OCI-LY7 (cell line): ENCODE measurements around the gene SLC4A11. TPM values are rescaled to one million over a fixed set of nuclear protein-coding genes. Genes with fewer than 3 reads are reported as not detected.
A peak's percentile ranks its signal among the peaks of the same experiment; 100 is the strongest.

Source experiments
- BruUV-seq: library from RNA; stranded (reverse); fragments of 400-500 nt; replicated peaks from 2 replicates; lab custom pipeline; 2021; lab: Mats Ljungman, UMichigan
- CTCF ChIA-PET: fragments of 300-600 bp; sonication (Branson Sonifier 250); formaldehyde crosslinking; loops from one replicate; lab custom pipeline; 2022; ENCODE audit warnings: antibody characterized with exemption; ENCODE audit not compliant: unreplicated experiment; lab: Charles Lee
- POLR2A ChIA-PET: fragments of 300-600 bp; sonication (Branson Sonifier 250); formaldehyde crosslinking; loops from one replicate; lab custom pipeline; 2022; ENCODE audit warnings: antibody characterized with exemption; lab: Charles Lee
- DNase-seq: peaks from one replicate; pipeline ENCODE4 v3.0.0-alpha.2; 2015; ENCODE audit warnings: low spot score
- H2AFZ ChIP-seq: fragments of 200-600 bp; sonication (generic), shearing (Covaris generic); 2 replicates; pipeline ENCODE4 v1.6.1; 2014; ENCODE audit warnings: mild to moderate bottlenecking, antibody characterized with exemption, low read length, moderate library complexity
- H3K27ac ChIP-seq: fragments of 200-600 bp; sonication (generic); 2 replicates; pipeline ENCODE4 v1.5.1; 2014; ENCODE audit warnings: mixed run types, low read depth, mild to moderate bottlenecking, moderate library complexity, low read length, inconsistent platforms; ENCODE audit not compliant: poor library complexity, severe bottlenecking
- H3K36me3 ChIP-seq: fragments of 200-600 bp; sonication (generic); 2 replicates; pipeline ENCODE4 v1.6.1; 2014; ENCODE audit warnings: mild to moderate bottlenecking, antibody characterized with exemption, low read length, moderate library complexity, mixed read lengths; ENCODE audit not compliant: insufficient read depth
- H3K4me1 ChIP-seq: fragments of 200-600 bp; sonication (generic); 2 replicates; pipeline ENCODE4 v1.5.1; 2014; ENCODE audit warnings: mild to moderate bottlenecking, low read length; ENCODE audit not compliant: insufficient read depth, poor library complexity, severe bottlenecking
- H3K4me2 ChIP-seq: fragments of 200-600 bp; sonication (generic); 2 replicates; pipeline ENCODE4 v1.6.1; 2014; ENCODE audit warnings: mild to moderate bottlenecking, low read length
- H3K4me3 ChIP-seq: fragments of 200-600 bp; sonication (generic); 2 replicates; pipeline ENCODE4 v1.5.1; 2014; ENCODE audit warnings: mild to moderate bottlenecking, low read depth, low read length; ENCODE audit not compliant: poor library complexity, severe bottlenecking
- H3K79me2 ChIP-seq: fragments of 200-600 bp; sonication (generic); 2 replicates; pipeline ENCODE4 v1.6.1; 2016; ENCODE audit warnings: low read depth, mild to moderate bottlenecking, low read length, moderate library complexity, mixed read lengths; ENCODE audit not compliant: insufficient read depth
- H3K9me2 ChIP-seq: fragments of 200-600 bp; sonication (generic); 2 replicates; pipeline ENCODE4 v1.6.1; 2016; ENCODE audit warnings: mild to moderate bottlenecking, low read length, mixed read lengths; ENCODE audit not compliant: insufficient read depth
- H3K9me3 ChIP-seq: fragments of 200-600 bp; sonication (generic); 2 replicates; pipeline ENCODE4 v1.6.1; 2014; ENCODE audit warnings: mild to moderate bottlenecking, mixed run types, low read length, mixed read lengths
- H4K20me1 ChIP-seq: fragments of 200-600 bp; sonication (generic); 2 replicates; pipeline ENCODE4 v1.6.1; 2014; ENCODE audit warnings: mild to moderate bottlenecking, antibody characterized with exemption, low read length, moderate library complexity, mixed read lengths; ENCODE audit not compliant: insufficient read depth
- EZH2phosphoT487 ChIP-seq: fragments of 200-600 bp; sonication (generic); IDR thresholded peaks from 2 replicates; pipeline ENCODE4 v1.6.1; 2018; ENCODE audit warnings: low read depth, borderline replicate concordance, mild to moderate bottlenecking, mixed run types, antibody characterized with exemption, low read length, moderate library complexity, mixed read lengths
- intact Hi-C: fragments of 100-400 bp; cut with micrococcal nuclease; formaldehyde crosslinking; loops from one replicate; pipeline ENCODE4 v1.10.0; 2022; ENCODE audit not compliant: unreplicated experiment
- total RNA-seq, 2 experiments: library from RNA; depleted of rRNA in 1 of 2; stranded (reverse); fragments of >200 nt in 1 of 2; shearing (Covaris generic) in 1 of 2; gene quantifications; 2 replicates each; pipeline ENCODE4 v1.2.3, GENCODE V29; 2014 to 2022
- TF ChIP-seq, protein P1 (sequence below): fragments of 200-600 bp; sonication (generic); conservative IDR thresholded peaks from 2 replicates; pipeline ENCODE4 v1.5.1; 2014; ENCODE audit warnings: mild to moderate bottlenecking, antibody characterized with exemption, low read length, moderate library complexity, mixed read lengths

Gene SLC4A11
- total RNA-seq, 2 experiments from 2014 or later = 4.4 to 26.9 TPM

DNA sequence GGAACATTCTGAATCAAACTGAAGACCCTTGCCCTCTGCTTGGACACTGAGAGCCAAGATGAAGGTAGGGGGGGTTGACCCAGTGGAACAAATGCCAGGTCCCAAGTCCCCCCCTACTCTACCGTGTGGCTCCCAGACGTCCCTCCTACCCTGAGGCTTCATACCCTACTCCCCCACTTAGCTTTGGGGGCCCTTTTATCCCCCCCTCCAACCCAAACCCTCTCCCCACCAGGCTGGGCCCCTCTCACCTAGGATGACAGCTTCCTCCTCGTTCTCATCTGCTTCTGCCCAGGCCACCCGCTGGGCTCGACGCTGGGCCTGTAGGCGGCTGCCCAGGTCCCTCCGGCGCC is 36.0 kb downstream of the SLC4A11 start:
- no peaks in the 10 kb centered on the region for H3K9me3 ChIP-seq
- H4K20me1 ChIP-seq = no peaks in the 10 kb centered on the region
- H3K79me2 ChIP-seq = peaks cover 18% of the 10 kb centered on the region; the same call in 1 of the 2 replicates
- intact Hi-C loops = loop anchor here (5.0 to 10.0 kb wide), 2 partner anchors 46 to 548 kb away; partner anchors contain the start of genes FASTKD5, NOP56 and UBOX5
- H3K36me3 ChIP-seq = peaks cover 35% of the 10 kb centered on the region
- TF ChIP-seq EZH2phosphoT487 = no peak
- TF ChIP-seq, protein P1, sequence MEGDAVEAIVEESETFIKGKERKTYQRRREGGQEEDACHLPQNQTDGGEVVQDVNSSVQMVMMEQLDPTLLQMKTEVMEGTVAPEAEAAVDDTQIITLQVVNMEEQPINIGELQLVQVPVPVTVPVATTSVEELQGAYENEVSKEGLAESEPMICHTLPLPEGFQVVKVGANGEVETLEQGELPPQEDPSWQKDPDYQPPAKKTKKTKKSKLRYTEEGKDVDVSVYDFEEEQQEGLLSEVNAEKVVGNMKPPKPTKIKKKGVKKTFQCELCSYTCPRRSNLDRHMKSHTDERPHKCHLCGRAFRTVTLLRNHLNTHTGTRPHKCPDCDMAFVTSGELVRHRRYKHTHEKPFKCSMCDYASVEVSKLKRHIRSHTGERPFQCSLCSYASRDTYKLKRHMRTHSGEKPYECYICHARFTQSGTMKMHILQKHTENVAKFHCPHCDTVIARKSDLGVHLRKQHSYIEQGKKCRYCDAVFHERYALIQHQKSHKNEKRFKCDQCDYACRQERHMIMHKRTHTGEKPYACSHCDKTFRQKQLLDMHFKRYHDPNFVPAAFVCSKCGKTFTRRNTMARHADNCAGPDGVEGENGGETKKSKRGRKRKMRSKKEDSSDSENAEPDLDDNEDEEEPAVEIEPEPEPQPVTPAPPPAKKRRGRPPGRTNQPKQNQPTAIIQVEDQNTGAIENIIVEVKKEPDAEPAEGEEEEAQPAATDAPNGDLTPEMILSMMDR = no peak
- ChIA-PET POLR2A (interaction anchor here (1.0 to 1.1 kb wide), 2 partner anchors 18 to 45 kb away, joined by 3 read pairs; no protein-coding TSS in a partner anchor), CTCF (no interaction called here)
- H3K9me2 ChIP-seq = no peaks in the 10 kb centered on the region
- H3K4me1 ChIP-seq = peaks cover 11% of the 10 kb centered on the region
- H3K27ac ChIP-seq = no peak overlapping the region
- H2AFZ ChIP-seq = no peak overlapping the region
- DNase-seq = no peak
- H3K4me2 ChIP-seq = peak overlapping the region; percentile 96
- no TSS peak for BruUV-seq
- H3K4me3 ChIP-seq = peak overlapping the region; percentile 92

DNA sequence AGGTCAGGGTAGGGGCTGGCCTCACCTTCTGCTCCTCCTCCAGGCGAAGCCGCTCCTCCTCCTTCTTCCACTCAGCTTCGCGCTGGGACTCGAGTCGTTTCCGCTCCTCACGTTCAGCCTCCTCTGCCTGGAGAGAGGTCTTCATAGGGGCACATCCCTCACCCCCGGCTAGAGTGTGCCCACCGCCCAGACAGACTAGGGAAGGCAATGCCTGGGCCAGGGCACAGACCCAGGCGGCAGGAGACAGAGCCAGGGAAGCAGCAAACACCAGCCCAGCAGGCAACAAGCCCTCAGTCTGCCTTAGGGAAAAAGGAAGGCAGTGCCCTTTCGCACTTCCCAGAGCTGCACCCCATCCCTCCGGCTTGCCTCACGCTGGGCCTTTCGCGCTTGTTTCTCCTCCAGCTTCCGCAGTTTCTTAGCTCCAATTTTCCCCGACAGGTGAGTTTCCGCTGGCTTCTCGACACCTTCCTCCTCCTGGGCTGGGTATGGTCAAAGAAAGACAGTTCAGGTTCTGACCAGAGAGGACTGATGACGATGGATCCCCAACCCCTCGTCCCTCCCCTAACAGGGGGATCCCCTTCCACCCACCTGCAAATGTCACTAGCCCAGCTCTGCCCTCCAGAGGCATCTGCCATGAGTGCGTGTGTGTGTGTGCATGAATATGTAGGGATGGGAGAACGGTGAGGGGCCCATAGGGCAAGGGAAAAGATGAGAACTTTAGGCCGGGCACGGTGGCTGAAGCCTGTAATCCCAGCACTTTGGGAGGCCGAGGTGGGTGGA is 38.8 kb downstream of the SLC4A11 start:
- H3K9me2 ChIP-seq = no peaks in the 10 kb centered on the region
- peaks cover 54% of the 10 kb centered on the region for H3K36me3 ChIP-seq
- no peak for TF ChIP-seq EZH2phosphoT487
- TF ChIP-seq, protein P1 = no peak
- no peak overlapping the region for H3K4me2 ChIP-seq
- H3K79me2 ChIP-seq = peaks cover 18% of the 10 kb centered on the region; the same call in 1 of the 2 replicates
- ChIA-PET CTCF (no interaction called here), POLR2A (interaction anchor here (0.7 kb wide), 1 partner anchor 672 kb away, joined by 3 read pairs; no protein-coding TSS in a partner anchor)
- intact Hi-C loops = loop anchor here (5.0 to 10.0 kb wide), 2 partner anchors 43 to 545 kb away; partner anchors contain the start of genes FASTKD5, NOP56 and UBOX5
- H3K27ac ChIP-seq = no peak overlapping the region
- H3K4me3 ChIP-seq = no peak overlapping the region
- peaks cover 11% of the 10 kb centered on the region for H3K4me1 ChIP-seq
- H3K9me3 ChIP-seq = no peaks in the 10 kb centered on the region
- H4K20me1 ChIP-seq = no peaks in the 10 kb centered on the region
- DNase-seq = no peak
- no TSS peak for BruUV-seq
- no peak overlapping the region for H2AFZ ChIP-seq

DNA sequence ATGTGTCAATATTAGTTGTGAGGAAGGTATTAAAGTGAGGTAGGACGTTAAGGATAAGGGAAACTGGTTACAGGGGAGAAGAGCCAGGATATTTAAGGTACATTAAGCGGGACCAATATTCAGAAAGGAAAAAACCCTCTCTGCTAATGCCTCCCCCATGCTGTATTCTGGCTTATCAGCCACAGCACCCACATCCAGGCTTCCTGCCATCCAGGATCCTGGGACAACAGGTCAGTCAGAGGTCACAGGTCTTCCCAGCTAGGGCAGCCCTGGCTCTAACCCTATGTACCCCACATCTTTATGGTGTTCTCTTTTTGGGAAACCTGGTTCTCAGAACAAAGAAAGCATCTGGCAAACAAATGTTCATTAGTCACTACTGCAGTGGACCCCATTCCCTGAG is 39.8 kb downstream of the SLC4A11 start:
- Histone ChIP-seq H3K4me3 (no peak overlapping the region), H3K4me1 (peaks cover 11% of the 10 kb centered on the region), H3K4me2 (no peak overlapping the region), H3K27ac (no peak overlapping the region), H2AFZ (no peak overlapping the region), H3K9me3 (no peaks in the 10 kb centered on the region), H3K79me2 (peaks cover 18% of the 10 kb centered on the region; the same call in 1 of the 2 replicates), H3K9me2 (no peaks in the 10 kb centered on the region), H3K36me3 (peaks cover 64% of the 10 kb centered on the region), H4K20me1 (no peaks in the 10 kb centered on the region)
- CTCF ChIA-PET = no interaction called here
- intact Hi-C loops = no loop called here
- POLR2A ChIA-PET = no interaction called here
- BruUV-seq = TSS peak; percentile 17
- DNase-seq = no peak
- TF ChIP-seq, protein P1 = no peak
